HCEC 1CT (cell line): ENCODE measurements around the gene TMEM266.

Source experiments
- DNase-seq: peaks from one replicate; pipeline ENCODE4 v3.0.0-alpha.2; 2017

Gene TMEM266

DNA sequence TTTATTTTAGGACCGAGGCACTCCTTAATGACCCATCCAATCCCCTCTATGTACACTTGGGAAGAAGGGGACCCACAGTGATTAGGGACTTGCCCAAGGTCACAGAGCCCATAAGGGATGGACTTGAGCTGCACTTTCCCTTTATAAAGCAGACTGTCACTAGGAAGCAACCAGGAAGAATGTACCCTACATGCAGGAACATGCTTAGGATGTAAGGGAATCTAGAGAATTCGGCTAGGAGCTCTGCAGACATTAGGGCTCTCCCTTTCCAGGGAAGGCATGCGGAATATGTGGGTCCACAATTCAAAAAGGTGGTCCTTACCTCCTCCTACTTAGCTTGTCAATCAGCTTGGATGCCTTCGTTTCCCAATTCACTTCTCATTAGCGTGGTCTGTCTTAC is 78.7 kb downstream of the TMEM266 start:
- DNase-seq: no peak

DNA sequence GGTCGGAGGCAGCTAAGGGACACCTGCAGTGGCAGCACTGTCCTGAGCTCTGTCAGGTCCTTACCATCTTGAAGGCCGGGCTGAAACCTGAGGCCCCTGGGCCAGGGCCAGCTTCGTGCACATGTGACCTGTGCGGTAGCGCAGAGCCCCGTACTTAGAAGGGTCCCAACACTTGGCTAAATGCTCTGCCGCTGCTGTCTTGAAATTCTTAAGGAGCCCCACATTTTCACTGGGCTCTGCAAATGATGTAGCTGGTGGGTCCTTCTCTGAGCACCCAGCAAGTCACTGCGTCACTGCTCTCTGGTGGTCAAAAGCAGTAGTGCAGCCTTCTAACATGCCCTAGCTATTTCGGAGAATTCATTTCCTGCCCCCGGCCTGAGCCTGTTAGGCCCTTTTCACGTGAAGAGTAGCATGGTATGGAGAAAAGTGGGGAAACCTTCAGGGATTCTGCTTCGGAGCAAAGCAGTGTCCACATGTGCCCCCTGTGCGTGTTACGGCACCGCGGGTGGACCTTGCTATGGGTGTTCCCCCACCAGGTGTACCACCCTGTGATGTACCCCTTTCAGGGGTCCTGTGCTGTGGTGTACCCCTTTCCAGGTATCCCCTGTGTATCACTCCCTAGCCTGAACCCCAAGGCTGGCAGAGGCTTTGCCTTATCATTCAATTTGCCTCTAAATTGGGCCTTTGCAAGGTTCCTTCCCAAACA is 79.7 kb downstream of the TMEM266 start:
- peak; percentile 43 for DNase-seq

DNA sequence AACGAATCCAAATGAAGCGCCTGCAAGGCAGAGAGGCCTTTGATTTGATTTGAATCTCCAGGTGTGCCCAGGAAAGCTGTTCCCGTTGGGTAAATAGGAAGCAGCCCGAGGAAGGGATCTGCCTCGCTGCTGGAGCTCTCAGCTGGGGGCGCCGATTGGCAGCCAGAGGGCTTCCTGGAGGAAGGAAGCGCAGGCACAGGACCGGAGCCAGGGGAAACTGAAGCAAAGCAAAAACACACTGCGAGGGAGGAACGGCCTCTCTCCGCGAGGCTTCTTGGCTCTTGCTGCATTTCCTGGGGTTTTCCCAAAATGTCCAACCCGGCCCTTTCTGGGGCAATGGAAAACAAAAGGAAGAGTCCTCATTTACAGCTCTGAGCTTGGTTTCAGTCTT is 80.3 kb downstream of the TMEM266 start:
- DNase-seq: no peak

DNA sequence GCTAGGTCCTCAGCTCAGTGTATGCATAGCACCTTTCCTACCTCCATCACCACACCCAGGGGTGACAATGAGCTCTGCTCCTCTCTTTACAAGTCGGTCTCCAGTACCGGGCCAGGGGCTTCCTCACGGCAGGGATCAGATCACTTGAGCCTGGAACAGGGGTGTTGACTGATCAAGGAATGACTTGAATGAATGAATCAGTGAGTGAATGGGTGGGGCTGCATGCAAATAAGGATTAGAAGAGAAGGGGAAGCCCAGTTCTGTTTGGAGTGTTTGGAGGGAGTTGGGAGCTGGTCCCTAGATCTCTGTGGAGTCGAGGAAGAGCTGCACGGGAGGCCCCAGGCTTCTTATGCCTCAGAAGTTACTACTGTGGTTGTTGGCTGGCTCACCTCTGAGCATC is 87.0 kb downstream of the TMEM266 start:
- no peak for DNase-seq

DNA sequence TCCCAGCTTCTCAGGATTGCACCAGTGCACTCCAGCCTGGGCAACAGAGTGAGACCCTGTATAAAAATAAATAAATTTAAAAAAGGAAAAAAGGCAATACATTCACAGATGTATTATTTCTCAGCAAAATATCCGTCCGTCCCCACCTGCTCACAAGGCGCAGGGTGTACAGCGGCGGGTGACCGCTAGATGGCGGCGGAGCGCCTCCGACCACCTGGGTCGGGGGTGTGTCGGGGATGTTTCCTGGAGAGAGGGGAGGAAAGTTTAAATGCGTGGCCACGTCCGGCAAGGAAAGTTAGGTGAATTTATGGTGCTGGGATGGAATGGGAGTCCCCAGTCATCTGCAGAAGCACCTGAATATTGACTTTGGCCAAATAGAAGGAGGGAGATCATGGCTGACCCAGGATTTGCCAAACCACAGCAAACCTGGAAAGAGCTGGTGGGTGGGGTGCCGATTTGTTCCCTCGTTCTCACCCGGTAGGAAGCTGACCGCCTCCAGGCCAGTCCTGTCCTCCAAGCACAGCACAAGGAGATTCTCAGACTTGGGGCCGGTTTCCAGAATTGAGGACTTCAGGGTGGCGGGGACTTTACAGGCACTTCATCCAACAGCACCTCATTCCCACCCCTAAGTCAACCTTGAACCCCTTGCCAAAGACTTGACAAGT is 88.3 kb downstream of the TMEM266 start:
- DNase-seq: no peak

- DNase-seq: peak; percentile 53
These were observed 89.6 kb downstream of the TMEM266 start for GRCh38 chr15:76149291-76149915.

GRCh38 chr15:76150513-76150912 is 90.7 kb downstream of the TMEM266 start:
- DNase-seq: peak; percentile 6

DNA sequence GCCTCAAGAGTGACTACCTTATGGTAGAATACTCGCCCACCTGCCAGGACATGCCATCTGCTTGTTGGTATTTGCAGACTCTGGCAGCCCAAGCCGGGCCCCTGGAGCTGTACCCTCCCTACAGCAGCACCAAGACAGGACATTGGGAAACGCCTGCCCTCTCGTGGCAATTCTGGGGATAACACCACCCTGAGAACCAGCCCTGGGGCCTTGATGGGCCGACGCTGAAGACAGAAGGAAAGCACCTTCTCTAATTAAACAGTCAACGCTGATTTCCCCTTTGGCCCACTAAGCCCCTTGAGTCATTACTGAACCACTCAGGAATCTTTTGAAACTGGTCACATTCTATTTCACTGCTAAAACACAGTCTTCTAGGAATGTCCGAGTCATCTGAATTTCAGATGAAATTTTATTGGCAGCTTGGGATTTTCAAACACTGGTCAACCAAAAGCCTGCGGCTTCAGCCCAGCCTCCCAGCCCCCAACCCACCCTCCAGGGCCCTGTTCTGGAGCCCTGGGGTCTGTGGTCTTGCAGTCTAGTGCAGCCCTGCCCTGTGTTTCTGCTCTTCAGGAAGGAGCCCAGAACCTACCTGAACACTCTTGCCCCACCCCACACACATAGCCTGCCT is 91.3 kb downstream of the TMEM266 start:
- DNase-seq: peak; percentile 79

DNA sequence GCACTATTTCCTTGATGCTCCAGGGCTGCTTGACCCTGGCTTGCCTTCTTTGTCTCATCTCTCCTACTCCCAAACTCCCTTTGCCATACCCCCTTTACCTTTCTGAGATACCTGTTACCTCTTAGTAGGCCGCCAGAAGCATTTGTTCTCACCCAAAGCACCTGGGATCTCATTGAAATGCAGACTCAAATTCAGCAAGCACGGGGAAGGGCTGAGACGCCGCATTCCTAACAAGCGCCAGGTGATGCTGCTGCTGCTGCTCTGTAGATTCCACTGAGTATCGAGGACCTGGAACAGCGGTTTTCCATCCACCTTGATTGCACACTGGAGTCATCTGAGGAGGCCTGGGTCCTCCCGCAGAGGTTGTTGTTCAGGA is 91.8 kb downstream of the TMEM266 start:
- DNase-seq: no peak

DNA sequence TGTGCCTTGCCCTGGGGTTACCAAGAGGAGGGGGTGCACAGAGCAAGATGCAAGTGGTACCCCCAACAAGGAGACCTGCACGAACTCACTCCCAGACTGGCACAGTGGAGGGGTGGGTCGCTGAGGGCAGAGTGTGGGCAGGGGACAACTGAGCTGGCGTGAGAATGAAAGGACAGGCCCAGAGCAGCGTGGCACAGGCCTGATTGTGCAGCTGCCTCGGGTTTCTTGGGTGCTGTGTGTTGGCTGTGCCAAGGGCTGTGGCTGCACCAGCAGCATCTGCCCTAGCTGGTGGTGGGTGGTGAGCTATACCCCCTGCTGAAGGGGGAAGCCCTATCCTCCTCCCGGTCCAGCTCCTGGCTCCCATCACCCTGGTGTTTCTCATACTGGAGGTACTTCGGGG is 92.4 kb downstream of the TMEM266 start:
- DNase-seq: no peak

DNA sequence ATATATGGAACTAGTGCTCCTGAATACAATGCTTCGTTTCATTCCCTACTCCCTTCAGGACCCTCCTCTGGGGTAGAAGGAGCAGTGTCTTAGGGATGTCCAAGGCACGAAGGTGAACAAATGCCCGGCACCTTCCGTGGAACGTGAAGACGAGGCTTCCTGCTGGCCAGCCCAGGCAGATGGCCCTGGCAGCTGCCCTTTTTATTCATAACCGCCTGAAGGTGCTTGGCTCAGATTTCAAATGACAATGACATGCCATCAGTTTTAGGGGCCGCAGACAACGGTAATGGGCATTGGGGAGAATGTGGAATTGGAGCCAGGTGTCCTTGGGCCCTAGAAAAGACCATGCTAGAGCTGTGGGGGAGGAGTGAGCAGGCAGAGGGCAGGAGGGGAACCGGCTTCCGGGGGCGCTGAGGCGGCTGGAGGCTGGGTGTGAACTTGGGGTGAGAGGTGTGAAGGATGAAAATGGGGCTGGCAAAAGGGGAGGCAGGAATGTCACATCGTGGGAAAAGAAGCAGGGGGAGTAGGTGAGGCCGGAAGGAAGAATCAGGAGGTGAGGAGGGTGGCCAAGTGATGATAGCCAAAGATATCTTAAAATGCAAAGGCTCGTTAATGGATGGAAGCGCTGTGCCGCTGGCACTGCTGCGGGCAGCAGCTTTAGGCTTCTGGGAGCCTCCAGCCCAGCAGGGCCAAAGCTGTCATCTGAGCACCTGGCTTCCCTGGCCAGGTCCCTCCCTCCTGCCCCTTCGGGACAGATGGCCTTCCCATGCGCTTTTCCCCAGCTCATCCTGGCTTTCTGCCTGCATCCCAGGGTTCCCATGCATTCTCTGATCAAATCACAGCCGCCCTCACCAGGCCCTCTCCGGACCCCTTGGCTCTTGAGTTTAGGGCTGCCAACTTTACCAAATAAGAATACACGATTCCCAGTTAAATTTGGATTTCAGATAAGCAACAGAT is 93.7 kb downstream of the TMEM266 start:
- DNase-seq: no peak

DNA sequence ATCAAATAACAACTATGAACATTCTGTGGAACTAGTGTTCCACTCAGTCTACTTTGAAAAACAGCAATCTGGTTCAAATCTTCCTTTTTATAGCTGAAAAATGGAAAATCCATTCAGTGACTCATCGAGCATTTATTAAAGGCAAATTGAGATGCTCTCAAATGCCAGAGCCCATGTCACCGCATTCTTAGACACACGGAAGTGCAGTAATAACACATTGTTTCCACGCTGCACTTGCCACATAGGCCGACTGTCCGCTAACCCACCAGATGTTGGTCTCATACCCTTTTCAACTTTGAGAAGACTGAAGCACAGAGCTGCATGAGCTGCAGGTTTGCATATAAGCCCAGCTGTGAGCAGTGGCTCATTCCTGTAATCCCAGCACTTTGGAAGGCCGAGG is 95.9 kb downstream of the TMEM266 start:
- DNase-seq: no peak

GRCh38 chr15:76158226-76158625 is 98.4 kb downstream of the TMEM266 start:
- no peak for DNase-seq

- DNase-seq: no peak
These were observed 99.0 kb downstream of the TMEM266 start for GRCh38 chr15:76158815-76159214.

DNA sequence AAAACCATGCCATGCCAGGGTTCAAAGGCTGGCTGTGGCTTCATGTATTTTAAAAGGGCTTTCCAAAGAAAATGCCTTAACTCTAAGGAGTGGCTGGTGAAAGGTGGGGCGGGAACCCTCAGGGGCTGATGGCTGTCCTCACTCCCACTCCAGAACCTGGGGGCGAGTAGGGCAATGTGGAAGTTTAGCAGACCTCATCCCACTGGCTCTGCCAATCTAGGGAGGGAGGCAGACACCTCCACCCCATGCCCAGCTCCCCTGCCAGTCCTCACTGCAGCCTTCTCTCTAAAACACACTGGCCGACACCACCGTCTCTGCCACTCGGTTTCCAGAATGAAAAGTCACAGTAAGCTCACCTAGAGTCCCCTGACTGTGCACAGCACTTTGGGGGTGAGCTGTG is 99.5 kb downstream of the TMEM266 start:
- DNase-seq: no peak

GRCh38 chr15:76160426-76161152 is 100.8 kb downstream of the TMEM266 start:
- DNase-seq: no peak

- DNase-seq: no peak
These were observed 101.6 kb downstream of the TMEM266 start for GRCh38 chr15:76161153-76162035.

DNA sequence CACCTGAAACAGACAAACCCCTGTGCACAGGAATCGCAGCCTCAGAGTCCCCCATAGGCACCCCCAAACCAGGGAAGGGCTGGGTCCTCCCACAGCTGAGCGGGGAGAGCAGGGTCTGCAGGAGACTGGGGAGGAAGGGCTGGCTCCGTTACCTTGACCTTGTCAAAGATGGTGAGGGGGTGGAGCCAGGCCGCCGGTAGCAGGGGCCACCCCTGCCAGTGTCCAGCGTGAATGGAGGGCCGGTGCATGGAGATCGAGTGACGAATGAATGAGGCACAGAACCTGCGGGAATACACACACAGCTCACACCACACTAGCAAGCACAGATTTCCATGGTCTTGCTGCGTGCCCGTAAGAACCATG is 102.2 kb downstream of the TMEM266 start:
- no peak for DNase-seq

DNA sequence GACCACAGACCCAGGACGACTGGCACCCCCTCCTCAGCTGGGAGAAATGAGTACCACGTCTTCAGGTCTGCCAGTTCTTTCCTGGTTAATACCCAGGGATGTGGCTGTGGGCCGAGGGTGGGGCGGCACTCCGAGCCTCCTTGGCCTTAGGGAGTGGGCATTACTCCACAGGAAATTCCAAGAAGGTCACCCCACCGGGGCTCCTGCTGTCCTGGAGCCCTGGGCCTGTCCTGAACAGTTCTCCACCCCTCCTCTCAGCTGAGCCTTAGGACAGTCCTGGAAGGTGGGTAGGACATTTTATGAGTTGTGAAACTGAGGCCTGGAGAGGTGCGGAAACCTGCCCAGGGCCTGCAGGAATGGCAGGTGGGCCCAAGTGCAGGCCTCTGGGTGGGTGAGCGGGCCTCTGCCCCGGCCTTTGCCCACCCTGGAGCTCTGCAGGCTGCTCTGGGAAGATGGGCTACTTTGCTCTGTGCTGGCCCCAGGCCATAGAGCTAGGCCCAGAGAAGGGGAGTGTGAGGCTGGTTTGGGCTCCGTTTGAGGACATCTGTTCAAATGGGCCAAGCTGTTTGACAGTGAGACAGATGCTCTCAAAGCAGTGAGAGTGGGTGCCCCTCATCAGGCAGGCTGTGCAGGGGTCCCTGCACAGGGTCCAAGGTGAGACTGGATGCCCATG is 103.1 kb downstream of the TMEM266 start:
- DNase-seq: no peak
